ENCODE data around the gene PBX1.

PBX1 gene

GRCh38 chr1:164760569-164760968 is 201.6 kb downstream of the PBX1 start:
- ATAC-seq (no peak), DNase-seq (no peak)

GRCh38 chr1:164761009-164761408 is 202.0 kb downstream of the PBX1 start:
- DNase-seq (no peak), ATAC-seq (no peak)

GRCh38 chr1:164763098-164763497 is 204.1 kb downstream of the PBX1 start:
- DNase-seq (no peak), ATAC-seq (no peak)

- no peak for DNase-seq
These were observed 205.3 kb downstream of the PBX1 start for GRCh38 chr1:164764333-164764732.

GRCh38 chr1:164765557-164765956 is 206.6 kb downstream of the PBX1 start:
- ATAC-seq (no peak), DNase-seq (no peak)

More at GRCh38 chr1:164764333-164764732, 205.3 kb downstream of the PBX1 start:
- ATAC-seq = no peak

GRCh38 chr1:164765992-164766720 is 207.2 kb downstream of the PBX1 start:
- DNase-seq (no peak), ATAC-seq (no peak)

- DNase-seq (no peak), ATAC-seq (no peak)
These were observed 208.9 kb downstream of the PBX1 start for GRCh38 chr1:164767752-164768402.

GRCh38 chr1:164768619-164769018 is 209.6 kb downstream of the PBX1 start:
- ATAC-seq = no peak
- DNase-seq = no peak

- ATAC-seq (no peak), DNase-seq (no peak)
These were observed 210.6 kb downstream of the PBX1 start for GRCh38 chr1:164769486-164770130.

GRCh38 chr1:164770131-164770529 is 211.1 kb downstream of the PBX1 start:
- ATAC-seq = no peak

GRCh38 chr1:164771041-164771618 is 212.1 kb downstream of the PBX1 start:
- ATAC-seq = no peak
- DNase-seq = no peak

More at GRCh38 chr1:164770131-164770529, 211.1 kb downstream of the PBX1 start:
- no peak for DNase-seq

- no peak for DNase-seq
- no peak for ATAC-seq
These were observed 212.8 kb downstream of the PBX1 start for GRCh38 chr1:164771619-164772361.

GRCh38 chr1:164772635-164773034 is 213.7 kb downstream of the PBX1 start:
- DNase-seq = peak; percentile 4
- peak; percentile 52 for ATAC-seq

GRCh38 chr1:164773102-164773501 is 214.1 kb downstream of the PBX1 start:
- ATAC-seq (no peak), DNase-seq (no peak)

GRCh38 chr1:164774413-164774812 is 215.4 kb downstream of the PBX1 start:
- DNase-seq (no peak), ATAC-seq (no peak)

GRCh38 chr1:164774819-164775654 is 216.1 kb downstream of the PBX1 start:
- DNase-seq = no peak
- no peak for ATAC-seq

GRCh38 chr1:164777518-164777917 is 218.5 kb downstream of the PBX1 start:
- no peak for ATAC-seq
- DNase-seq = no peak

- no peak for ATAC-seq
- no peak for DNase-seq
These were observed 220.4 kb downstream of the PBX1 start for GRCh38 chr1:164779376-164779775.

- ATAC-seq (no peak), DNase-seq (no peak)
These were observed 221.3 kb downstream of the PBX1 start for GRCh38 chr1:164780111-164780812.

- ATAC-seq (no peak), DNase-seq (no peak)
These were observed 221.9 kb downstream of the PBX1 start for GRCh38 chr1:164780863-164781262.

GRCh38 chr1:164781972-164782371 is 223.0 kb downstream of the PBX1 start:
- ATAC-seq = no peak
- no peak for DNase-seq

Measured in stimulated activated naive CD8-positive, alpha-beta T cell treated with anti-CD3 and anti-CD28 coated beads, Interleukin-15, Interleukin-2, amounts not matched to agents 100 U/mL and 50 U/mL, for 24 hours (primary cell).